KMS-11 (cell line): ENCODE measurements around the gene ST3GAL2.

ENCODE experiments used
- H2AFZ ChIP-seq: fragments of 200-600 bp; sonication (generic); 2 replicates; pipeline ENCODE4 v1.6.1; 2016; ENCODE audit warnings: antibody characterized with exemption, mixed run types, low read depth
- H3K27ac ChIP-seq: fragments of 200-600 bp; sonication (generic); 2 replicates; pipeline ENCODE4 v1.6.1; 2016; ENCODE audit warnings: mild to moderate bottlenecking, mixed run types
- H3K27me3 ChIP-seq: fragments of 200-600 bp; sonication (generic); 2 replicates; pipeline ENCODE4 v1.6.1; 2017; ENCODE audit warnings: mild to moderate bottlenecking, low read depth, mixed run types, moderate library complexity; ENCODE audit not compliant: insufficient read depth
- H3K36me3 ChIP-seq: fragments of 200-600 bp; sonication (generic); 2 replicates; pipeline ENCODE4 v1.6.1; 2017; ENCODE audit warnings: mild to moderate bottlenecking, mixed run types; ENCODE audit not compliant: insufficient read depth
- H3K4me1 ChIP-seq: fragments of 200-600 bp; sonication (generic); 2 replicates; pipeline ENCODE4 v1.6.1; 2016; ENCODE audit warnings: mild to moderate bottlenecking, low read depth, mixed run types; ENCODE audit not compliant: poor library complexity, severe bottlenecking
- H3K4me2 ChIP-seq: fragments of 200-600 bp; sonication (generic); 2 replicates; pipeline ENCODE4 v1.7.0; 2016; ENCODE audit warnings: mild to moderate bottlenecking, mixed run types
- H3K4me3 ChIP-seq: fragments of 200-600 bp; sonication (generic); IDR thresholded peaks from 2 replicates; pipeline ENCODE4 v1.6.1; 2017; ENCODE audit warnings: low read depth, low read length, mixed read lengths; ENCODE audit not compliant: insufficient read depth
- H3K79me2 ChIP-seq: fragments of 200-600 bp; sonication (generic); 2 replicates; pipeline ENCODE4 v1.6.1; 2016; ENCODE audit warnings: low read depth, mixed run types; ENCODE audit not compliant: insufficient read depth
- H3K9ac ChIP-seq: fragments of 200-600 bp; sonication (generic); 2 replicates; pipeline ENCODE4 v1.6.1; 2016; ENCODE audit warnings: mild to moderate bottlenecking, mixed run types
- H4K20me1 ChIP-seq: fragments of 200-600 bp; sonication (generic); 2 replicates; pipeline ENCODE4 v1.6.1; 2016; ENCODE audit warnings: mild to moderate bottlenecking, mixed run types; ENCODE audit not compliant: insufficient read depth
- CTCF ChIP-seq: fragments of 200-600 bp; sonication (generic); conservative IDR thresholded peaks from 2 replicates; pipeline ENCODE4 v1.6.1; 2017; ENCODE audit warnings: low read depth, mild to moderate bottlenecking, antibody characterized with exemption, low read length, moderate library complexity, mixed read lengths

The ST3GAL2 gene

DNA sequence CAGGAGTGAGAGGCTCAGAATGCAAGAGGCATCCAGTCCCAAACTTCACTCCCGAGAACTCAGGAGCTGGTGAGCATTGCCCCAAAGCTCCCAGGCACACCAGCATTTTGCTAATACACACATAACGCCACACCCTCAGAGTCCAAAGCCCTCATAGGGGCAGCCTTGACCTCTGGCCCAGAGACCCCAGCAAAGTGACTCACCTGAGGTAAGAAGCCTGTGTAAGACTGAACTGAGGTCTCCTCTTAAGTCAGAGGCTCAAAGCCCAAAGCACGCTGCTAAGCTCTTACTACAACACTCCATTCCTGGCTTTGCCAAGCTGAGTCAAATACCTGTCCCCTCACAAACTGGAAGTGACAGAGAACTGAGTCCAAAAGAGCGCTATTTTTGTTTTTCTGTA, 16.4 kb downstream of the ST3GAL2 start:
- H3K27ac ChIP-seq: no peak overlapping the region; the same call in 1 of the 2 replicates
- H3K9ac ChIP-seq: no peak overlapping the region
- peak overlapping the region; percentile 30; the same call in 1 of the 2 replicates for H3K4me2 ChIP-seq
- H3K36me3 ChIP-seq: no peaks in the 10 kb centered on the region
- H3K79me2 ChIP-seq: peaks cover 94% of the 10 kb centered on the region
- no peak overlapping the region for H3K4me3 ChIP-seq
- TF ChIP-seq CTCF: no peak
- no peaks in the 10 kb centered on the region for H4K20me1 ChIP-seq
- peaks cover 93% of the 10 kb centered on the region for H3K4me1 ChIP-seq
- H2AFZ ChIP-seq: no peak overlapping the region
- H3K27me3 ChIP-seq: no peaks in the 10 kb centered on the region

DNA sequence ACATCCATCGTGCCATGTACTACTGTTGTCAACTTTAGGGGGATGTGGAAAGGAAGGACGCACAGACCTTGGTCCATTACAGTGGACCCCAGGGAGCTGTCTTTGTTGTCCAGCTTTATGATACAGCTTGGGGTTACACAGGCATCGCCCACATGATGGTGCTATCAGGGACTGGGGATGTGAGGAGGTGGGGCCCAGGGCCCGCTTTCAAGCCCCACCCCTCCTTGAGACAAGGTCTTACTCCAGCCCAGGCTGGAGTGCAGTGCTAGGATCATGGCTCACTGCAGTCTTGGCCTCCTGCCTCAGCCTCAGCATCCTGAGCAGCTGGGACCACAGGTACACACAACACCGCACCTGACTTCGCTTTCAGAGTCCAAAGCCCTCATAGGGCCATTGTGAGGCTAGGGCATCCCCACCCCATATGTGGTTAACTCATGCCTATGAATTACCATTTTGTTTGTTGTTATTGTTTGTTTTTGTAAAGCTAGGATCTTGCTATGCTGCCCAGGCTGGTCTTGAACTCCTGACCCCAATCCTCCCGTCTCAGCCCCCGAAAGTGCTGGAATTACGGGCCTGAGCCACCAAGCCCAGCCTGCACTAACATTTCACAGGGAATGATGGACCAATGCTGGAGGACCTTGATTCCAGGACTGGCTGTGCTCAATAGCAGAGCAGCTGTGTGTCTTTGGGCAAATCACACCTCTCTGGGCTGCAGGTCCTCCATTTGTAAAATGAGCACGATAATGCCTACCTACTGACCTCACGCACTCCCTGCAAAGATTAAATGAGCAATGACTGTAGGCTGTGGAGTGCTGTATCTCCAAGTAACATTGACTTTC, 17.2 kb downstream of the ST3GAL2 start:
- peak overlapping the region; percentile 30; the same call in 1 of the 2 replicates for H3K4me2 ChIP-seq
- no peak overlapping the region for H2AFZ ChIP-seq
- no peak for TF ChIP-seq CTCF
- no peak overlapping the region for H3K27ac ChIP-seq
- no peaks in the 10 kb centered on the region for H3K27me3 ChIP-seq
- H3K36me3 ChIP-seq: no peaks in the 10 kb centered on the region
- no peaks in the 10 kb centered on the region for H4K20me1 ChIP-seq
- H3K79me2 ChIP-seq: peaks cover 86% of the 10 kb centered on the region
- no peak overlapping the region for H3K4me3 ChIP-seq
- no peak overlapping the region for H3K9ac ChIP-seq
- H3K4me1 ChIP-seq: peaks cover 92% of the 10 kb centered on the region

DNA sequence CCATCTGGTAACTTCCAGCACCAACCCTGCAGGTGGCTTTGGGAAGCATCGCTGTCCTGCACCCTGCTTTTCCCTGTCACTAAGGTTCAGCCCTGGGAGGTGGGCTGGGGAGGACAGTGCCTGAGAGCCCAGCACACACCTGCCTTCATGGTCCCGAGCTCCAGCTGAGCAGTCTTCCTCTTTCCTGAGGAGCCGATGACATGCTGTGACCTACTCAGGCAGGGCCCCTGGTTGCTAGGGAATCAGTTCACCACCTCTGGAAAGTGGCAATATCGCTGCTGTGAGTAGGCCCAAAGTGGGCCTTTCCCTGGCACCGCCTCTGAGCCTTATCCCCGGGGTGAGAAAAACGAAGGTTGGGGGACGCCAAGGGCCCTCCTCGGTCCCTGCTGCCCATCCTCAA, 17.9 kb downstream of the ST3GAL2 start:
- Histone ChIP-seq H4K20me1 (no peaks in the 10 kb centered on the region), H3K4me1 (peaks cover 91% of the 10 kb centered on the region), H3K79me2 (peaks cover 84% of the 10 kb centered on the region), H3K27me3 (no peaks in the 10 kb centered on the region), H3K36me3 (no peaks in the 10 kb centered on the region), H3K4me3 (no peak overlapping the region), H3K9ac (no peak overlapping the region), H3K27ac (no peak overlapping the region; the same call in 1 of the 2 replicates), H2AFZ (no peak overlapping the region), H3K4me2 (peak overlapping the region; percentile 99; the same call in 1 of the 2 replicates)
- no peak for TF ChIP-seq CTCF

GRCh38 chr16:70419384-70420327, 19.2 kb downstream of the ST3GAL2 start:
- Histone ChIP-seq H3K4me3 (no peak overlapping the region), H3K27ac (peak overlapping the region; percentile 95), H3K27me3 (no peaks in the 10 kb centered on the region), H3K4me1 (peaks cover 93% of the 10 kb centered on the region), H3K9ac (no peak overlapping the region; the same call in 1 of the 2 replicates), H3K4me2 (peak overlapping the region; percentile 99), H4K20me1 (no peaks in the 10 kb centered on the region), H2AFZ (no peak overlapping the region), H3K36me3 (no peaks in the 10 kb centered on the region), H3K79me2 (peaks cover 83% of the 10 kb centered on the region)
- no peak for TF ChIP-seq CTCF
